Heart right ventricle (tissue), 16 donors: Measurements from ENCODE around the gene COASY. TPM values are rescaled to one million over a fixed set of nuclear protein-coding genes. Genes with fewer than 3 reads are reported as not detected.
A peak's percentile ranks its signal among the peaks of the same experiment; 100 is the strongest.

ENCODE experiments used
- ATAC-seq, 8 donors: fragments of 200-7000 bp; cut with Tn5 transposase; one replicate each; pipeline ENCODE4 v1.9.1; 2020; ENCODE audit warnings: mild to moderate bottlenecking in 8 of 8, moderate library complexity in 8 of 8, moderate number of reproducible peaks in 1 of 8
- DNase-seq, 2 donors: peaks; one replicate each; pipeline ENCODE4 v3.0.0-alpha.2; 2020
- H3K27ac ChIP-seq, 10 donors: fragments of 200-600 bp; sonication (generic) in 2 of 10; one replicate each; pipeline versions ENCODE4 v1.5.0 to v1.8.0; 2020 to 2022; ENCODE audit warnings: mild to moderate bottlenecking in 3 of 10
- H3K27me3 ChIP-seq, 7 donors: fragments of 200-600 bp; one replicate each; pipeline ENCODE4 v1.8.0; 2021 to 2022; ENCODE audit warnings: mild to moderate bottlenecking in 2 of 7
- H3K36me3 ChIP-seq, 9 donors: fragments of 200-600 bp; sonication (generic) in 1 of 9; one replicate each; pipeline versions ENCODE4 v1.5.0 to v1.8.0; 2020 to 2022; ENCODE audit warnings: mild to moderate bottlenecking in 2 of 9
- H3K4me1 ChIP-seq, 9 donors: fragments of 200-600 bp; sonication (generic) in 1 of 9; one replicate each; pipeline versions ENCODE4 v1.5.0 to v1.8.0; 2020 to 2022; ENCODE audit warnings: mild to moderate bottlenecking in 4 of 9
- H3K4me3 ChIP-seq, 10 donors: fragments of 200-600 bp; sonication (generic) in 2 of 10; one replicate each; pipeline versions ENCODE4 v1.5.0 to v1.8.0; 2020 to 2022; ENCODE audit warnings: mild to moderate bottlenecking in 7 of 10, moderate library complexity in 2 of 10
- H3K9me3 ChIP-seq, 11 donors: fragments of 200-600 bp in 10 of 11; sonication (generic) in 2 of 11; one replicate each; pipeline versions ENCODE4 v1.5.0 to v1.8.0; 2013 to 2022; ENCODE audit warnings: mild to moderate bottlenecking in 2 of 11, control low read depth in 1 of 11, moderate library complexity in 1 of 11
- CTCF ChIP-seq, 9 donors: fragments of 200-600 bp; sonication (generic) in 2 of 9; IDR thresholded peaks; one replicate each; pipeline versions ENCODE4 v1.5.0 to v1.8.0; 2021 to 2022; ENCODE audit warnings: antibody characterized with exemption in 9 of 9, mild to moderate bottlenecking in 5 of 9, moderate library complexity in 1 of 9
- WGBS, 2 donors: extraction: QIAGEN DNeasy Blood & Tissue Kit; methylation state at CpG; one replicate each; pipeline ENCODE4 v1.1.7; 2013; ENCODE audit warnings: inconsistent platforms in 1 of 2; 5-methylcytosine and 5-hydroxymethylcytosine counted together
- intact Hi-C, 10 donors: fragments of 100-400 bp; cut with DNase I; formaldehyde crosslinking; loops; one replicate each; pipeline versions ENCODE4 v1.11.1 to v1.14.2; 2022
- polyA plus RNA-seq, 2 donors: library from polyadenylated mRNA; stranded (reverse); fragments of 200-250 nt; gene quantifications; one replicate each; pipeline ENCODE4 v1.2.3, GENCODE V29; 2013
- total RNA-seq, 10 donors: library from RNA; stranded (reverse); fragmentation: NEBNext Ultra II Directional in 3 of 10; extraction: Animal tissue kit (Norgen Biotek cat#: 25700) in 3 of 10; gene quantifications; one replicate each; pipeline versions ENCODE4 v1.2.1 to v1.2.4, GENCODE V29; 2021 to 2023
- donor health status: Arrhythmogenic right ventricular cardiomyopathy.
- donor health status: ischemic (EF 13 %, LVEDD 7.1; RV severe dilation, severe dysfunction).
- donor health status: healthy with polysubstance abuse.
- donor health status: DM: no; HTN: yes; CAD: no.
- donor health status: DM: no; HTN: no; CAD: no.
- donor health status: ischemic (EF 25% LVEDD 6.9; RV normal size, moderate dysfunction).
- donor health status: ischemic (EF 25% LVEDD 5.7; RV mildly dilated, moderate dysfunction).
- donor health status: healthy.
- donor health status: DM: yes; HTN: yes; CAD: no.
- donor health status: Ischemic cardiomyopathy.
- donor health status: ischemic (EF 35%, LVEDD 5.7; RV mildly dilated, moderate dysfunction).
- donor health status: nonischemic (EF 11% LVEDD 7.7; RV severe dilation, severe dysfunction).
- donor health status: DM: yes; HTN: yes; CAD: no.
- donor health status: PGD.
- donor health status: ischemic (EF 29% LVEDD 5.4; RV normal size, mild dysfunction).
- donor health status: nonischemic (EF 23%, LVEDD 6.1; RV moderate dilation, normal function).

Gene COASY
- total and polyA plus RNA-seq, 12 donors = 29.7 to 56.9 (median 34.5) TPM

DNA sequence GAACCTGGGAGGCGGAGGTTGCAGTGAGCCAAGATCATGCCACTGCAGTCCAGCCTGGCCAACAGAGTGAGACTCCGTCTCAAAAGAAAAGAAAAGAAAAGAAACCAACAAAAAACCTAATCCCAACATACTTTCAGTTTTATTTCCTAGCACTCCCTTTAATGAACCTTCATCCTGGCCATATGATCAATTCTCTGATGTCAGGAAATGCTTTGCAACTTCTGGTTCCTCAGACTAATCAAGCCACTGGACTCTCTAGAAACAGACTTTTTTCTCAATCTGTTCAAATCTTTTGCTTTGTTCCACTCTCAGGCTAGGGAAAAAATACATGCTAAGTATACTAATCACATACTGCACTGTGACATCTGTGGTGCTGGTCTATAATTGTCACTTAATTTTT lies 28.9 kb downstream of the COASY start:
- ATAC-seq (no peak), DNase-seq (no peak)
- intact Hi-C loops = no loop called here
- 86 to 92% methylated on average over 2 of the region's 2 CpGs for WGBS, 2 donors
- no peak overlapping the region for H3K27ac ChIP-seq
- peaks cover 0 to 20% (median 10%) of the 10 kb centered on the region in 9 donors for H3K4me1 ChIP-seq
- H3K4me3 ChIP-seq = no peak overlapping the region
- TF ChIP-seq CTCF (IDR thresholded peaks at IDR 0.05) = no peak
- H3K27me3 ChIP-seq = no peaks in the 10 kb centered on the region
- H3K9me3 ChIP-seq = no peaks in the 10 kb centered on the region
- H3K36me3 ChIP-seq = peaks cover 0 to 92% (median 38%) of the 10 kb centered on the region in 9 donors

- Histone ChIP-seq H3K4me1 (peaks cover 0 to 16% (median 6%) of the 10 kb centered on the region in 9 donors), H3K4me3 (no peak overlapping the region), H3K27me3 (no peaks in the 10 kb centered on the region), H3K27ac (no peak overlapping the region), H3K9me3 (no peaks in the 10 kb centered on the region), H3K36me3 (peaks cover 0 to 92% (median 34%) of the 10 kb centered on the region in 9 donors)
- no peak for TF ChIP-seq CTCF (IDR thresholded peaks at IDR 0.05)
- intact Hi-C loops = no loop called here
- ATAC-seq (no peak), DNase-seq (no peak)
- 91 to 95% methylated on average over 9 of the region's 9 CpGs for WGBS, 2 donors
Observed at GRCh38 chr17:42591411-42591810, 29.5 kb downstream of the COASY start.

- intact Hi-C loops = no loop called here
- Histone ChIP-seq H3K36me3 (peaks cover 0 to 55% (median 5%) of the 10 kb centered on the region in 9 donors), H3K9me3 (no peaks in the 10 kb centered on the region), H3K4me1 (peaks cover 4 to 18% (median 13%) of the 10 kb centered on the region in 9 donors), H3K27me3 (no peaks in the 10 kb centered on the region), H3K4me3 (no peak overlapping the region), H3K27ac (no peak overlapping the region)
- ATAC-seq = no peak
- WGBS, 2 donors = 83 to 86% methylated on average over 3 of the region's 3 CpGs
- DNase-seq = no peak
- no peak for TF ChIP-seq CTCF (IDR thresholded peaks at IDR 0.05)
Observed at GRCh38 chr17:42596386-42596785, 34.4 kb downstream of the COASY start.

DNA sequence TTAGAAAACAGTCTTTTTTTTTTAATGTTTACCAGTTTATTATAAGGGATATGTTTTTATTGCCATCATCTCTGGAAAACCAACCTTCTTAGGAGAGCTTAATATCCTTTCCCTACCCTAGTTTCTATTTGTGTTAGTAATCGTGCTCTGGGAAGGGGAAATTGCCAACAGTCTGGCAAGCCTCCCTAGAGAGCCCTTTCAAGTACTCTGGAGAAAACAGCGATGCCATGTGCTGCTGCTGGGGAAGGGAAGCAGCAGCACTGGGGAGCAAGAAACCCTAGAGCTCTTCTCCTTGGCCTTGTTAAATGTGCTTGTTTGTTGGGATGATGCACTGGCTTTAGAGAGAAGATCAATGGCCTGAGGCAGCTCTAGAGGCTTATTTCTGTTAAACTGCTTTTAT lies 37.0 kb downstream of the COASY start:
- H3K27ac ChIP-seq = peak overlapping the region in 3 of 10 donors; percentile 10 to 13 (median 12)
- no peaks in the 10 kb centered on the region for H3K27me3 ChIP-seq
- DNase-seq = peak in 1 of 2 donors; percentile 29
- no peaks in the 10 kb centered on the region for H3K9me3 ChIP-seq
- peaks cover 4 to 18% (median 13%) of the 10 kb centered on the region in 9 donors for H3K4me1 ChIP-seq
- ATAC-seq = peak; percentile 49 to 87 (median 70)
- no peak for TF ChIP-seq CTCF (IDR thresholded peaks at IDR 0.05)
- intact Hi-C loops = no loop called here
- WGBS, 2 donors = 16 to 28% methylated on average over 2 of the region's 2 CpGs
- H3K4me3 ChIP-seq = no peak overlapping the region
- peaks cover 0 to 56% (median 0%) of the 10 kb centered on the region in 9 donors for H3K36me3 ChIP-seq
